HG03460 (cell line): ENCODE data around the gene RAB13.

Experiments used
- ATAC-seq: cut with Tn5 transposase; IDR thresholded peaks from one replicate; pipeline ENCODE4 v1.9.1; 2021; ENCODE audit not compliant: unreplicated experiment

RAB13 gene

DNA sequence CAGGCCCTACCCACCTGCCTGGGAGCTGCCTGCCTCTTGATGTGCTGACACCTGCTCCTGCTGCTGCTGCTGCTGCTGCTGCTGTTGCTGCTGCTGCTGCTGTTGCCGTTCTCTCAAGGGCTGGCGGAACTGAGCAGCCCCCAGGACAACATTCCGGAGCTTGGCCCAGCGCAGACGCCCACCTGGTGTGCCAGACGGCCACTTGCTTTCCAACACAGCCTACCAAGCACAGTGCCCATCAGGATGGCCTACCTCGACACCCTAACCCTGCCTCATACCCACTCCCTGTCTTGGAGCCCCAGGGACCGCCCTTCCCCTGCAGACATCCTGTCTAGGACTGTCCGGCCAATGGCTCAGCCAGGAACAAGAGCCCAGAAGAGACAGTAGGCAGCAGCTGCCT is 51.4 kb downstream of the RAB13 start:
- no peak for ATAC-seq

DNA sequence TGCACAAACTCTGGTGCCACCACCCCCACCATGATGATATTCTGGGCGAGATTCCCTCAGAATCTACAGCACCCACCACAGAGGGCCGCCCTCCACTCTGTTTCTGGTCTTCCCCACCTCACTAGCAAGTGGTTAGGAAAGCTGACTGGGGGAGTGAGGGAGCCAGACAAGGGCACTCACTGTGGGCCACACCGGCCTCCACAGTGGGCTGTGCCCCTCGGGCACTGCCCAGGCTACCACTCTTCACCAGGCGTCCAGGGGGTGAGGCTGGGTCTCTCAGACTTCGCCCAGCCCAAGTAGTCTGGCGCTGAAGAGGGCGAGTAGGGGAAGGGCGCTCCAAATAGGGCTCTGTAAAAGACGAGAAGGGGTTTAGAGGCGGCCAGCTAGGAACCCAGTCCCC is 52.2 kb downstream of the RAB13 start:
- no peak for ATAC-seq

DNA sequence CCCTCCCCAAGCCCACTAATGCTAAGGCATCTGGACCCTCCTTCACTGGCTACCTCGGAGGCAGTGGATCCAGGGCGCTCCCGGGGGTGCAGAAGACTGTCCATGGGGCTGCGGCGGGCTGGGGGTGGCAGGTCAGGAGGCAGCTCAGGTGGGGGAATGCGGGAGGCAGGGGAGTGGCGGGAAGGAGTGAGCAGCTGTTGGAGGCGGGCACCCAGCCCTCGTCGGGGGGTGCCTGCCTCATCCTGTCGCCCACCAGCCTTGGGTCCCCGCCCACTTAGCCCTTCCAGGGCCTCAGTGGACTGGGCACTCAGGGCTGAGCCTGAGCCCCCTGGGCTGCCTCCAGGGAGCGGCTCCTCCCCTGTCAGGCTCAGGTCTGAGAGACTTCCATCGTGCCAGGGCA is 52.7 kb downstream of the RAB13 start:
- ATAC-seq, result no peak

DNA sequence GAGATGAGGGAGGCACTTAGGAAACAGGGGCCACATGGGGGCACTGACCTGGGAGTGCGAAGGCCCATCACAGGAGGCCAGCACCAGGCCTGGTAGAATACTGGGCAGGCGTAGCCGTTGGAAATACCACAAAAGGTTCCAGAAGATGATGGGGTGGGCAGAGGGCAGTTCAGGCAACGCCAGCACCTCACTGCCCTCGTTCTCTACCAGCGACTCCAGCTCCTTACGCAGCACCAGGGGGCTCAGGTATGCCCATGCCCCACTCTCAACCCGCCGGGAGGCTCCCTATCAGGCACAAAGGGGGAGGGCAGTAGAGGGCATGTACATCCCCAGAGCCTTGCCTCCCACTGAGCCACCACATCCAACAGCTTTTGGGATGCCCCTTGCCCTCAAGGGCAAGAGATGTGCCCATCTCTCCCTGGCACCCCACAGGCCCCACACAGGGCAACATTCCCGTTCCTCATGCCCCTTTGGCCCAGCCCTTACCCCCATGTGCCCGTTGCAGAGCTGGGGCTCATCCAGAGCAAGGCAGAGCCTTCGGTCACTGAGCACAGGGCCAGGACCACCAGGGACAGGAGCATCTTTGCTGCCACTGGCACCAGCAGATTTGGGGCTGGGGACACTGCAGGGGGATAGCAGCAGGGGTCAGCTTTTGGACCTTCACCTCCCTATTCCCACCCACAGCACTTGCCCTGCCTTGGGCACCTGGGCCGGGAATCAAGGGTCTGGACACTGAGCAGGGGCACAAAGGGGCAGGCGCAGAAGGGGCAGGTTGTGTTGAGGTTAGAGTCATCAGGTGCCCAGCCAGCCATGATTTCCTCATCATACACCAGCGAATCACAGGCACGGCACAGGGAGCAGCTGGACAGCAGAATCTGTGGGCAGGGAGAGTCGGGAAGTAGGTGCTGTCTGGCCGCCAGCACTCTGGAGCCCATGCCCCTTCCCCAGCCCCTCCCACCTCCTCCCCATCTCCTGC is 53.7 kb downstream of the RAB13 start:
- ATAC-seq, result no peak
